Measurements from ENCODE around the gene SMOC2.
"Not testable (repeated sequence)": the region's sequence is repeated elsewhere in the genome, so short reads cannot be mapped to it uniquely, and the experiment has no call there.

The SMOC2 gene

GRCh38 chr6:168609026-168609685 is 168.2 kb downstream of the SMOC2 start:
- no peak for DNase-seq

DNA sequence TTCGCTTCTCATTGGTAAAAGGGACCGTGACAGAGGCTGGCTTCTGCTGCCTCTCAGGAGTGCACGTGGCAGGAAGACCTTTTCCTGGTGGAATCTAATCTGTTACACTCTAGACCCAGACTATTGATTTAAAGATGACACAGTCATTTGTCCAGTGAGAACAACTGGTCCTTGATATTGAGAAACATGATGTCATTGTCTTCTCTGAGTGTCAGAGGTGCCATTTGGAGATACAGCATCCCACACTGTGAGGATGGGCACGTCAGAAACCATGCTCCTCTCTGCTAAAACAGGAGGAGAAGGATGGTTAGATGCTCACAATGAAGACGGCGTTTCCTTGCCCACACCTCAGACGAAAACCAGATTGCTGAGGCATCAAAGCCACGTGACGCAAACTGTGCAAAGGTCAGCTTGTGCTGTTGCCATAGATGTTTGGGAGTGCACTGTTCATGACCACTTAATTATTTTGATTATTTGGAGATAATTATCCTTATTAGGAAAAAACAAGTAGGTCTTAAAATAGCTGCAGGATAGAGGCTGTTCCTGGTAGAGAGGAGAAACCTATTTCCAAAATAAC is 169.0 kb downstream of the SMOC2 start:
- no peak for DNase-seq

DNA sequence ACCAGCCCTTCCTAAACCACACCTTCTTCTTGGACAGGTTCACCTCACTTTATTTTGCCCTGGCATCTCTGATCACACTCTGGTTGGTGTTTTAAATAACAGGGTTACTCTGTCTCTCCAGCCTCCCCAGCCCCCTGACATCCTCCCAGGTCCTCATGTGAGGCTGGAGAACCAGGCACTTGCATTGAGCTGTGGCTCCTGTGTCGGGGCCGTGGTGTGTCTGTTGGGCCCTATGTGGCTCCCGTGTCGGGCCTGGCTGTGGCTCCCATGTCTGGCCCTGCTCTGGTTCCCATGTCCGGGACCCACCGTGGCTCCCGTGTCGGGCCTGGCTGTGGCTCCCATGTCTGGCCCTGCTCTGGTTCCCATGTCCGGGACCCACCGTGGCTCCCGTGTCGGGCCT is 170.0 kb downstream of the SMOC2 start:
- DNase-seq = not testable (repeated sequence)

DNA sequence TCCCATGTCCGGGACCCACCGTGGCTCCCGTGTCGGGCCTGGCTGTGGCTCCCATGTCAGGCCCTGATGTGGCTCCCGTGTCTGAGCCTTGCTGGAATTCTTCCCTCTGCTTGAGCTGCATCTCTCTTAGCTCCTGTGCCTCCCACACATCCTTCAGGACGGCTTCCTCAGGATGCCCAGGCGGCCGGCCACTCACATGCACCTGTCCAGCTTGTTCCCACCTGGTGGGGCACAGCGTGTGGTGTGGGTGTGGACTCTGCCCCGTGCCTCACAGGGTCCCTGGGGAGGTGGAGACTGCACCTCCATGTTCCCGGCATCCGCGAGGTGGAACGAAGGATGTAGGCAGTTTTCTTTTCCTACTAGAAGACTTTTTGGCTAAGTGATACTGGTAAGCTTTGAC is 170.7 kb downstream of the SMOC2 start:
- no peak for DNase-seq

GRCh38 chr6:168612586-168612985 is 171.6 kb downstream of the SMOC2 start:
- DNase-seq = no peak

- DNase-seq = no peak
These were observed 174.9 kb downstream of the SMOC2 start for GRCh38 chr6:168615837-168616236.

GRCh38 chr6:168616816-168617765 is 176.1 kb downstream of the SMOC2 start:
- no peak for DNase-seq

- no peak for DNase-seq
These were observed 177.7 kb downstream of the SMOC2 start for GRCh38 chr6:168618546-168619315.

DNA sequence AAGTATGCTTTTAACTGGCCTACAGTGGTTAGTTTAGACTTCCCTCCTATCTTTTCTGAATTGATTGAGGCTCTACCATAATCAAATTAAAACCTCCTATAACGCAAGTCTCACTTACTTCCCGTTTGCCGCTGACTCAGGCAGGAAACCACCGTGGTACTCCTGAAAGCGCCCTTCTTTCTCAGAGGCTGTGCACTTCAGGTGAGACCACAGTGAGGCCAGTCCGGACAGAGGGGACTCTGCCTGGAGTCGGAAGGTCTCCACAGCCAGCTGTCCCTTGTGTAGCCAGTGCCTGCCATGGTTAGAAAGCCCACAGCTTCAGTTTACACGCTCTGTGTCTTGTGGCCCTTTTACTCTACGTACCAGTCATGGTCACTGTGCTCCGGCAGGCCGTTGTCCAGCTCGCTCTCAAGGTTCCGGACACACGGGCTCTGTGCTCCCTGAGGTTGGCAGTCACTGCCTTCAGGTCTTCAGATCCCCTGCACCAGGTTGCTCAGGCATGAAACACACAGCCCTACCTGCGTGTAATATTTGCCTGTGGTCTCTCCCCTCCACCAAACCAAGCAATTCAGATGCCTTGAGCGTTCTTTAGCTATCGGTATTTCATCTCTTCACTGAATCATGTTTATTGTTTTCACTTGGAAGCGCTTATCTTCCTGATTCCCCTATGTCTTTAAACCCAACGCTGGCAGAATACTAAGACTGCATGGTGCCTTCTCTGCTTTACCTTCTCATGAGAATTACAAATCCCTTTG is 178.8 kb downstream of the SMOC2 start:
- no peak for DNase-seq

DNA sequence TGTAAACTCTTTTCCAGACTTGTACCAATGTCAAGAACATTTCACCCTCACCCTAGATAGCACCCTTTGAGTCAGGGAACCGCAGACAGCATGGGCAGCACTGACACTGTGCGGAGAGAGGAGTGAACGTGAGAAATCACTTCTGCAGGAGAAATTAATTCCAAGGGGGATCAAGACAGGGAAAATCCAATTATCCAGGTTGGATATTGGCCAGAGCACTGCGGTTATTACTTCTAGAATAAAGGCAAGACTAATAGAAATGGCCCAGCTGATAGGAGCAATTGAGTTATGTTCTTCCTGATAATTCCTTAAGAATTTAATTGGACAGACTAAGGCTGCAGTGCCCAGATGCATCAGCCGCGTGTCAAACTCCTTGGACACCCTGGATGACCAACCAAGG is 179.6 kb downstream of the SMOC2 start:
- DNase-seq = no peak

DNA sequence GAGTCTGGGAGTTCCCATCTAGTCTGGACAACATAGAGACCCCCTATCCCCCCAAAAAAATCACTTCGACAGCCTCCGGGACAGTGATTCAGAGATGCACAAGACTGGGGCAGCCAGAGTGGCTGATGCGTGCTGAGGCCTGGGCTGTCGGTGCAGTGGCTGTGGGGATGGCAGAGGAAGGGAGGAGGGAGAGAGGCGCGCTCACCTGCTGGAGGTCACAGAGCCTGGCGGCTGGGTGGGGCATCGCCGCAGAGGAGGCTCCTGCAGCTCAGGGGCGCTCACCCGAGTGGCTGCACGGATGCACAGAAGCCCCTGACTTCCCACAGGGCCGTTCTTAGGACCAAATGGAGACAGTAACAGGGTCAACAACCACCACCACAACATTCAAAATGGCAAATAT is 182.8 kb downstream of the SMOC2 start:
- DNase-seq = no peak

DNA sequence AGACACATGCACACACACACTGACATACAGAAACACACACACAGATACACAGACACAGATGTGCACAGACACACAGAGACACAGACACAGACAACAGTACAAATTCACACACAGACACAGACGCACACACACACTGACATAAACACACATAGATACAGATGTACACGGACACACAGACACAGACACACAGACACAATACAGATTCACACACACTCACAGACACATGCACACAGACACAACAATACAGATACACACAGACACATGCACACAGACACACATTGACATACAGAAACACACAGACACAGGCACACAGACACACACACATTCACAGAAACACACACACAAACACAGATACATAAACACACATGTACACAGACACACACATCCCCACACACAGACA is 183.6 kb downstream of the SMOC2 start:
- DNase-seq = no peak

- DNase-seq = no peak
These were observed 184.0 kb downstream of the SMOC2 start for GRCh38 chr6:168624948-168625347.

DNA sequence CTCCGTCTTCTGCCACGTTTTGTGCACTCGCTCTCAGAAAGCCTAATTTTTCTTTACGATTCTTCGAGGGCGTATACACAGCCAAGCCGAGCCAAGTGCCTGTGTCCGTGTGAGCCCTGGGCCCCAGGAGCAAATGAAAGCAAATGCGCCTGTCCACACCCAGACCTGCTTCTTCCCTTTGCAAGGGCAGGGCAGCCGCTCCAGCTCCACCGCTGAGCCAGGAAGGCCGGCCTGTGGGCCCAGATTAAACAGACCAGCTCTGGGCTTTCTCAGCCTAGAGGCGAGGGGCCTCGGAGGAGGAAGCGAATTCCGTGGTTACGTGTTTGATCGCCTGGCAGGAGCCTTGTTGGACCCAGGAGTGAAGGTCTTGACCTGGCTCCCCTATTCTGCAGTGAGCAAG is 184.6 kb downstream of the SMOC2 start:
- DNase-seq = no peak

- DNase-seq = no peak
These were observed 185.1 kb downstream of the SMOC2 start for GRCh38 chr6:168626046-168626602.

DNA sequence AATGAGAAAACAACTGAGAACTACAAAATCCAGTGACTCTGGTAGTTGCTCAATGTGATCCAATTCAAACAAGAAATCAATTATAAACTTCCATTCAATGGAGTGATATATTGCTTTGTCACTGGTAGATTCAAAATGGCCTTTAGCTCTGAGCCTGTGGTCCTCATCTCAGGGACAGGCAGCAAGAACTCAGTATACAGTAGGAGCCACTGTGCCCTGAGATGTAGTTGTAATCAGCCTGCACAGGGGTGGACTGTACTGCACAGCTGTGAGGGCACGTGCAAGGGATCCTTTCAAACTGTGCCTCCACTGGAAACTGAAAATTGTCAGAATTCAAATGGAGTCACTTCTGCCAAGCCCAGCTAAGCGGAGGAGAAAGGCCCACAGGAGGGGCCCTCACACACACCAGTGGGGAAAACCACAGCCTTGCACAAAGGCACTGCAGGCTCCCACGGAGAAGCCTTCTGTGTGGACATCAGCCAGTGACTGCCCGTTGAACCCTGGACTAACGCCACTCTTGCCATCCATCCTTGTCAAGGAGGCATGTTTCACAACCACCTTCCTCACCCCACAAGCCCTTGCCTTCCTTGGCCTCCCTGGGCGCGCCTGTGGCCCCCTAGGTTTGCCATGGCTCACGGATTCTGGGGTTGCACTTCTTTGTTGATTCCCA is 186.7 kb downstream of the SMOC2 start:
- DNase-seq = no peak

DNA sequence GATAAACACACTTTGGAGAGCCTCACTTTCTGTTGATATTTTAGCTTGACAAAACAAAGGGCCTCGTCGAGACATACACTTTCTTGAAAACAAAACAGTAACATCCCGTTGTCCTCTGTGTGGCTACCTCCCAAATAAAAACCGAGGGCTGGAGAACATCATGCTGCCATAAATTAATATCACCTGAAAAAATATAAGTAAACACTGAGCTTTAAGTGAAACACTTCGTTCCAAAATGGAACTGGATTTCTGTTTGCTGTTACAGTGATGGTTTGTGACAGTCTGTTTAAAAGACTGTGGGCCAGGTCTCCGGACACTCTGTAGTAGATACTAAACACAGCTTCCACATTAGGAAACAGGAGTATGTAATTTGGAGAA is 187.2 kb downstream of the SMOC2 start:
- no peak for DNase-seq

DNA sequence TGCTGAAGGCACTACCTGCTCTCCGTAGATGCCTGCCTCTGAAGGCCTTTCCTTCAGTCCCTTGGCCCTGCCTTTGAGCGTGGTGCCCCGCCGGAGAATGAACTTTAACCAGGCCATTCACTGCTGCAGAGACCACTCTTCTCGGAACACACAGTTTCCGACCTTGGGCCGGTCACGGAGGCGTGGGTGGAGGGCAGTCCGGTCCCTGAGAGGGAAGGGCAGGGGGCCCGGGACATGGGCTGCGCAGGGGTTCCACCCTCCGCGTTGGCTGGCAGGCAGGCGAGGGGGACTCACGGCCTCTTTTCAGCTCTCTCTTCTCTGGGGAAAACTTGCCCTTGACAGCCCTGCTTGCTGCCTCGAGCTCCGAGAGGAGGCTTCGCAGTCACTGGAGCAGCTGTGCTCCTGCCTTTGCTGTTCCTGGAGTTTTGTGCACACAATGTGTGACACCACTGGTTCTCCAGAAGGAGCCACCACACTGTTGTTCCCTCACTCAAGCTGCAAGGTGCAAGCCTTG is 187.8 kb downstream of the SMOC2 start:
- no peak for DNase-seq

DNA sequence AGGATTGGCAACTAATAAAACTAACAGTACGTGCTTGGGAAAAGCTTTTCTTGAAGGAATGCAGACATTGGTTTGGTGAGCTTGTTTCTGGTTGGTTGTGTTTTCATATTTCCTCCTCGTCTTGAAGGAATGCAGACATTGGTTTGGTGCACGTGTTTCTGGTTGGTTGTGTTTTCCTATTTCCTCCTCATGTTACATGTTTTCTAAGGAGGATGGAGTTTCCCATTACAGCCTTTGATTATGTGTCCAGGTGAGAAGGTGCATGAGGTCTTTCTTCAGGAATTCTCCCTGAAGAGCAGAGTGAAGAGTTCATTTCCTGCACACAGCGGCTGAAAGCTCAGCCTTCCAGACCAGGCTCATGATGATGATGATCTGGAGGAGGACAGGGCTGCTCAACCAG is 190.6 kb downstream of the SMOC2 start:
- DNase-seq = no peak

- DNase-seq = no peak
These were observed 191.7 kb downstream of the SMOC2 start for GRCh38 chr6:168632694-168633093.

Measured in NCI-H187 treated with DMSO at 0.1 percent for 48 hours (cell line).